Gastroesophageal sphincter (tissue), 4 donors: ENCODE data around the gene PSORS1C1. TPM values are rescaled to one million over a fixed set of nuclear protein-coding genes. Genes with fewer than 3 reads are reported as not detected.

Experiments
- ATAC-seq: fragments of 150-250 bp; one replicate; pipeline ENCODE4 v1.9.1; 2016; ENCODE audit warnings: mild to moderate bottlenecking, moderate library complexity
- H3K27ac ChIP-seq, 4 donors: fragments of 200-600 bp; sonication (generic) in 3 of 4; 1 replicate in 3 of 4; 2 replicates in 1 of 4; pipeline ENCODE4 v1.5.1; 2016 to 2019
- H3K27me3 ChIP-seq: fragments of 200-600 bp; sonication (generic); one replicate; pipeline ENCODE4 v1.5.1; 2019
- H3K36me3 ChIP-seq, 2 donors: fragments of 200-600 bp; sonication (generic); one replicate each; pipeline ENCODE4 v1.5.1; 2019; ENCODE audit warnings: control low read depth in 1 of 2
- H3K4me1 ChIP-seq, 3 donors: fragments of 200-600 bp; sonication (generic); 1 replicate in 2 of 3; 2 replicates in 1 of 3; pipeline ENCODE4 v1.5.1; 2016 to 2019; ENCODE audit warnings: control low read depth in 2 of 3
- H3K4me3 ChIP-seq, 2 donors: fragments of 200-600 bp; sonication (generic); one replicate each; pipeline ENCODE4 v1.5.1; 2019; ENCODE audit warnings: mild to moderate bottlenecking in 1 of 2, moderate library complexity in 1 of 2
- H3K9me3 ChIP-seq, 3 donors: fragments of 200-600 bp; sonication (generic); one replicate each; pipeline ENCODE4 v1.5.1; 2017 to 2019; ENCODE audit warnings: control low read depth in 2 of 3
- CTCF ChIP-seq, 4 experiments: fragments of 200-600 bp in 2 of 4; fragments of 450-650 bp in 2 of 4; sonication (generic) in 1 of 4; IDR thresholded peaks; one replicate each; pipeline ENCODE4 v1.5.1; 2017 to 2019; ENCODE audit warnings: antibody characterized with exemption in 4 of 4, mild to moderate bottlenecking in 2 of 4, moderate library complexity in 2 of 4
- EP300 ChIP-seq: sonication (generic); formaldehyde crosslinking; IDR thresholded peaks from one replicate; pipeline ENCODE4 v1.6.1; 2017; ENCODE audit warnings: antibody characterized with exemption, mild to moderate bottlenecking
- POLR2A ChIP-seq, 2 donors: fragments of 450-650 bp; IDR thresholded peaks; one replicate each; pipeline ENCODE4 v1.6.1; 2017; ENCODE audit warnings: antibody characterized with exemption in 2 of 2, mild to moderate bottlenecking in 2 of 2, moderate library complexity in 1 of 2
- POLR2AphosphoS5 ChIP-seq: sonication (generic); formaldehyde crosslinking; IDR thresholded peaks from one replicate; pipeline ENCODE4 v1.6.1; 2017; ENCODE audit warnings: antibody characterized with exemption
- WGBS, 2 donors: methylation state at CpG; one replicate each; pipeline ENCODE4 v1.1.5; 2018; ENCODE audit warnings: low coverage in 1 of 2; 5-methylcytosine and 5-hydroxymethylcytosine counted together
- total RNA-seq, 4 donors: library from RNA; depleted of rRNA; stranded (reverse); fragments of >200 nt; gene quantifications; one replicate each; pipeline ENCODE4 v1.1.0, GENCODE V29; 2016

The PSORS1C1 gene
- total RNA-seq, 4 donors from 2014 or later: 0.12 to 7.8 (median 1.7) TPM

GRCh38 chr6:31171931-31172905 lies 57.6 kb downstream of the PSORS1C1 start:
- ATAC-seq: no peak
- TF ChIP-seq POLR2AphosphoS5 (no peak), EP300 (no peak), CTCF (IDR thresholded peaks at IDR 0.05) (no peak), POLR2A (IDR thresholded peaks at IDR 0.05) (no peak)

GRCh38 chr6:31172973-31173384 lies 58.4 kb downstream of the PSORS1C1 start:
- Histone ChIP-seq H3K9me3 (no peaks in the 10 kb centered on the region), H3K27me3 (peaks cover 12% of the 10 kb centered on the region), H3K4me3 (no peak overlapping the region), H3K27ac (no peak overlapping the region), H3K36me3 (no peaks in the 10 kb centered on the region), H3K4me1 (no peaks in the 10 kb centered on the region)
- 69 to 100% methylated on average over 2 of the region's 5 CpGs for WGBS, 2 donors
- TF ChIP-seq CTCF (IDR thresholded peaks at IDR 0.05) (no peak), POLR2A (IDR thresholded peaks at IDR 0.05) (no peak), EP300 (no peak), POLR2AphosphoS5 (no peak)
- no peak for ATAC-seq

More at GRCh38 chr6:31171931-31172905, 57.6 kb downstream of the PSORS1C1 start:
- H3K4me3 ChIP-seq: no peak overlapping the region
- peaks cover 12% of the 10 kb centered on the region for H3K27me3 ChIP-seq
- no peaks in the 10 kb centered on the region for H3K4me1 ChIP-seq
- H3K36me3 ChIP-seq: no peaks in the 10 kb centered on the region
- no peak overlapping the region for H3K27ac ChIP-seq
- 83% methylated on average over 1 of the region's 16 CpGs; no CpG with 5 or more reads in 1 of the 2 donors for WGBS, 2 donors
- no peaks in the 10 kb centered on the region for H3K9me3 ChIP-seq

- no peak for TF ChIP-seq POLR2AphosphoS5
- no peak for TF ChIP-seq EP300
- no peak for TF ChIP-seq CTCF (IDR thresholded peaks at IDR 0.05)
- no peak for TF ChIP-seq POLR2A (IDR thresholded peaks at IDR 0.05)
- Histone ChIP-seq H3K4me1 (no peaks in the 10 kb centered on the region), H3K27ac (no peak overlapping the region), H3K27me3 (peaks cover 12% of the 10 kb centered on the region), H3K9me3 (no peaks in the 10 kb centered on the region), H3K36me3 (no peaks in the 10 kb centered on the region), H3K4me3 (no peak overlapping the region)
- WGBS, 2 donors: no CpG with 5 or more reads among the region's 3 CpGs
- ATAC-seq: no peak
These were observed 58.8 kb downstream of the PSORS1C1 start for GRCh38 chr6:31173406-31173805.

GRCh38 chr6:31174378-31174777 lies 59.8 kb downstream of the PSORS1C1 start:
- H3K9me3 ChIP-seq: no peaks in the 10 kb centered on the region
- H3K4me1 ChIP-seq: no peaks in the 10 kb centered on the region
- no peak overlapping the region for H3K4me3 ChIP-seq
- 90% methylated on average over 2 of the region's 5 CpGs; no CpG with 5 or more reads in 1 of the 2 donors for WGBS, 2 donors
- H3K27ac ChIP-seq: no peak overlapping the region
- no peak for ATAC-seq
- TF ChIP-seq POLR2A (IDR thresholded peaks at IDR 0.05) (no peak), POLR2AphosphoS5 (no peak), CTCF (IDR thresholded peaks at IDR 0.05) (no peak), EP300 (no peak)
- H3K36me3 ChIP-seq: no peaks in the 10 kb centered on the region
- peaks cover 12% of the 10 kb centered on the region for H3K27me3 ChIP-seq
